GM18511 (cell line): ENCODE results near the gene GLYR1.
"Not testable (repeated sequence)": the region's sequence is repeated elsewhere in the genome, so short reads cannot be mapped to it uniquely, and the experiment has no call there.

Source experiments
- ATAC-seq: cut with Tn5 transposase; IDR thresholded peaks from one replicate; pipeline ENCODE4 v1.9.1; 2021; ENCODE audit warnings: mild to moderate bottlenecking, moderate library complexity; ENCODE audit not compliant: unreplicated experiment

Gene GLYR1

DNA sequence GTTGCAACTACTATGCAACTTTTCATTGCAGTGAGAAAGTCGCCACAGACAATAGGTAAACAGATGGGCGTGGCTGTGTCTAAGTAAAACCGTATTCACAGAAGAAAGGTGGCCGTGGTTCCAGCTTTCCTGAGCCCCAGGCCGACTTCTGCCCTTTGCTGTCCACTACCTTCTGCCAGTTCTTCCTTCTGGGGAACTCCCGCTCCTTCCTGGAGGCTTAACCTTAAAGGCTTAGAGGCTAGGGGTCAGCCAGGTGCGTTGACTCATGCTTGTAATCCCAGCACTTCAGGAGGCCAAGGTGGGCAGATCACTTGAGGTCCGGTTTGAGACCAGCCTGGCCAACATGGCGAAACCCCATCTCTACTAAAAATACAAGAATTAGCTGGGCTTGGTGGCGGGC lies 56.8 kb downstream of the GLYR1 start:
- ATAC-seq = no peak

DNA sequence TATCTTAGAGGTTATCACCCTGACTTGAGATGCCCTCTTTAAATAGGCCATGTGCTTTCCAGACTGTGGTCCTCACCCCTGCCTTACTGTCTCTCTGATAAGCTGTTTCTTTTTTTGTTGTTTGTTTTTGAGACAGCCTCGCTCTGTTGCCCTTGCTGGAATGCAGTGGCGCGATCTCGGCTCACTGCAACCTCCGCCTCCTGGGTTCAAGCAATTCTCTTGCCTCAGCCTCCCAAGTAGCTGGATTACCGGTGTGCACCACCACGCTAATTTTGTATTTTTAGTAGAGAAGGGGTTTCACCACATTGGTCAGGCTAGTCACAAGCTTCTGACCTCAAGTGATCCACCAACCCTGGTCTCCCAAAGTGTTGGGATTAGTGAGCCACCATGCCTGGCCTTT lies 58.2 kb downstream of the GLYR1 start:
- no peak for ATAC-seq

DNA sequence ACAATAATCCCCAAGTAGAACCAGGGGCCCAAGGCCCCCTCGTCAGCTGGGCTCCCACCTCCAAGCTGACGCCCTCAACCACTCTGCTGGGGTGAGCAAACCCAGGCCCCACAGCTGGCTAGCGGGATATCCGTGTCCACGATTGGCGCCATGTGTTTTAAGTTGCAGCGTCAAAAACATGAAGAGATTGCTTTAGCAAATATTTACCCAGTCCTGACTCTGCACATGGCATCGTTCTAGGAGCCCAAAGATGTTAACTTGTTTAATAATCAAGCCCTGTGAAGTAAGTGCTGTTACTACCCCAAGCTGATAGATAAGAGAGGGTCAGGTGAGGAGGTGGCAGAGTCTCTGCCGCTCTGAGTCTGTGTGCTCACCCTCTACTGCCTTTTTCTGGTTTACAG lies 58.6 kb downstream of the GLYR1 start:
- ATAC-seq = no peak

DNA sequence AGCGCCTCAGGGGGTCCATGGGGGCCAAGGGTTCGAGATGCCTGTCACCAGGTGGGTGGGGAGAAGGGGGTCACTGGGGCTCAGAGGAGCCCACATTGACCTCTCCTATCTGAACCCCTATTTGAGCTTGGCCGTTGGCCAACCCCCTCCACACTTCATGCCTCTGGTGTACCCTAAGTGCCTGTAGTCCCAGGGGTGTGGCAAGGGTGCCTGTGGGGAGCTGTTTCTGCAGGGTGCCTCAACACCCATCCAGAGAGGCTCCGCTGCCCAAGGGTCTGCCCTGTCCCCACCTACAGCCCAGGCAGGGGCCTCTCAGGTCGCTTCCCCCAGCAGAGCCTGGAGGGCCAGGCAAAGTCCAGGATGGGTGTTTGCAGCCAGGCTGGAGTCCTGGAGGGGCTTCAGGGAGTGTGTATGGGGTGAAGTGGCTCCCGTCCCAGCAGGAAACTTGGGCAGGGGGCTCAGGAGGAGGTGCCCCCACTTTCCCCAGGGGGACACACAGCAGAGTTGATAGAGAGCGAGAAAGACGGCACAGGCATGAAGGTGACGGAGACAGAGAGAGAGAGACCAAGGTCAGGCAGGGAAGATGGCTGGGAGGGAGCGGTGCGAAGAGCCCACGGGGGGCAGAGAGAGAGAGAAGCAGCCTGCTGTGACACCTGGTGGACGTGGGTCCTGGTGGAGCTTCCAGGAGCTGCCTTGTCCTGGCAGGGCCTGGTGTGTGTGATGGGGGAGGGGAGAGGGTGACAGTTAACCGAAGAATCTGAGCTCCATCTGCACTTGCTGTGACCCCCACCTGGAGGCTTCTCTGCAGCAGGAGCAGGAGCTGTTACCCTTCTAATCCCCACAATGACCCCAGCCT lies 59.2 kb downstream of the GLYR1 start, which contains the start of gene SEPTIN12:
SEPTIN12 (minus strand) TSS at position 719 of the 856 bp plus-strand sequence; CDS start at position 19, 700 bp downstream.
- no peak for ATAC-seq

DNA sequence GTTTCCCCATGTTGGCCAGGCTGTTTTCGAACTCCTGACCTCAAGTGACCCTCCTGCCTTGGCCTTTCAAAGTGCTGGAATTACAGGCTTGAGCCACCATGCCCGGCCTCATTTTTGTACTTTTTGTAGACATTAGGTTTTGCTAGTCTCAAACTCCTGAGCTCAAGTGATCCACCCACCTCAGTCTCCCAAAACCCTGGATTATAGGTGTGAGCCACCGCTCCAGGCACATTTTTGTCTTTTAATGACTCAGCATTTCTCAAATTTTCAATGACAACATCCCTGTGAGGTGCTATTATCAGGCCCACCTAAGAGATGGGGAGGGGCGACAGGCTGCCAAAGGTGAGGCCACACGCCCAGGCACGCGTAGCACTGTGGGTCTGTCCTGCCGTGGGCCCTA lies 60.0 kb downstream of the GLYR1 start:
- no peak for ATAC-seq

DNA sequence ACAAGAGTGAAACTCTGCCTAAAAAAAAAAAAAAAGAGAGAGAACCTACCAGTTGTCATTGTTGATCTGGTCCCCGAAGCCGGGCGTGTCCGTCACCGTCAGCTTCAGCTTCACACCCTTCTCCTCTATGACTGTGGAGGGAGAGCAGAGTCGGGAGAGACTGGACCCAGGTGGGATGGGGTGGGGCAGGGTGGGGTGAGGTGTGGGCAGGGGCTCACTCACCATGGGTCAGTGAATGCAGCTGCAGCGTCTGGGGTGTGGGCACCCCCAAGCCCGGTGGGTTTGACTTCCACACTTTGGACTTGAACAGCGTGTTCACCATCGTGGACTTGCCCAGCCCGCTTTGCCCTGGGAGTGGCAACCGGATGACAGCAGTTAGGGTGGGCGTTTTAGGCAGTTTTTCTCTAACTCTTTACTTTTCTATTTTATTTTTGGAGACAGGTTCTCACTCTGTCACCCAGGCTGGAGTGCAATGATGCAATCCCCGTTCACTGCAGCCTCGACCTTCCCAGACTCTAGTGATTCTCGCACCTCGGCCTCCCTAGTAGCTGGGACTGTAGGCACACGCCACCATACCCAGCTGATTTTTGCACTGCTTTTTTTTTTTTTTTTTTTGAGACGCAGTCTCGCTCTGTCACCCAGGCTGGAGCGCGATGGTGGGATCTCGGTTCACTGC lies 61.2 kb downstream of the GLYR1 start:
- ATAC-seq = no peak

DNA sequence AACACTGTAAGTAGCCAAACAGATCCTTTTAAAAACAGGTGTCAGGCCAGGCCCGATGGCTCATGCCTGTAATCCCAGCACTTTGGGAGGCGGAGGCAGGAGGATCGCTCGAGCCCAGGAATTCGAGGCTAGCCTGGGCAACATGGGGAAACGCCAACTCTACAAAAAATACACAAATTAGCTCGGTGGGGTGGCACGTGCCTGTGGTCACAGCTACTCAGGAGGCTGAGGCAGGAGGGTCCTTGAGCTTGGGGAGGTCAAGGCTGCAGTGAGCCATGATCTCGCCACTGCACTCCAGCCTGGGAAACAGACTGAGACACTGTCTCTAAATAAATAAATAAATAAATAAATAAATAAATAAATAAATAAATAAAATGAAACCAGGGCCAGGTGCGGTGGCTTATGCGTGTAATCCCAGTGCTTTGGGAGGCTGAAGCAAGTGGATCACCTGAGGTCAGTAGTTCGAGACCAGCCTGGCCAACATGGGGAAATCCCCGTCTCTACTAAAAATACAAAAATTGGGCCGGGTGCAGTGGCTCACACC lies 62.6 kb downstream of the GLYR1 start:
- not testable (repeated sequence) for ATAC-seq

DNA sequence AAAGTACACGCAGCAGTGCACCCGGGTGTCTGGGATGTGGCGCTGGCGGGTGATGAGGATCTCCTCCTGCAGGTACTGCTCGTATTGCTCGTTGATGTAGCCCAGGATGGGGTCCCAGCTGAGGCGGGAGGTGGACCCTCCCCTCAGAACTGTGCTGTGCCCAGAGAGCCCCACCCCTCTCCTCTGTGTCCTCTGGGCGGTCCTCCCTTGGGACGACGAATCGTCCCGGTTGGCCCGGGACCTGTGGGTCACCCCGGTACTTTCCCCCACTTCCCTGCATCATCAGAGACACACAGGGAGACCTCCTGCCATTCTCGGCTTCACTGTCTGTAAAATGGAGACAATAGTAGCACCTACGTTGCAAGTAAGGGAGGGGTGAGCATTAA lies 63.1 kb downstream of the GLYR1 start:
- ATAC-seq = no peak

DNA sequence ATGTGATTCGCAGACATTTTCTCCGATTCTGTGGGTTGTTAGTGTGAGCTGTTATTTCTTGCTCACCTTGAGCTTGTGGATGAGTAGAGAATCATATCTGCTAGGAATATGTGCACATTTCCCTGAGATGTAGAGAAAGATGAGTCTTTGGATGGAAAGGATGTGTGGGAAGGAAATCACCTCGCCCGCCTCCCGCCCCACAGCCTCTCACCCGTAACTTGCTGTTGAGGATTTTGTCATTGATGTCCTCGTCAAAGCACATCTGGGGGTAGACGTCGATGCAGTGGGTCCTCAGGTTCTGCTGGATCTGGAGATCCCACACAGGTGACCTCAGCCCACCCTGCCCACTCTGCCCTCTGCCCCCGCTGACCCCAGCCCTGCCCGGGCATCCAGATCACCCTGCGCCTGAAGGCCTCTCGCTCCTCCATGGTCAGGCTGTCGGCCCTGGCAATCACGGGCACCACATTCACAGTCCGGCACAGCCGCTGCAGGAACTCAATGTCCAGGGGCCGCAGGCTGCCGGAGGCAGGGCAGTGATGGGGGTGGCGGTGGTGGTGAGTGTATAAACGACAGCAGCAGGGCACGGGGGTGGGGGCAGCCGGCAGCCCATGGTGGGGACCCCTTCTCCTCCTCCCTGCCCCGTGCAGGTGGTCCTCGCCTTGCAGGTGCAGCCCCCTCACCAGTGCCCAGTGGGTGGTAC lies 63.7 kb downstream of the GLYR1 start:
- ATAC-seq = no peak

DNA sequence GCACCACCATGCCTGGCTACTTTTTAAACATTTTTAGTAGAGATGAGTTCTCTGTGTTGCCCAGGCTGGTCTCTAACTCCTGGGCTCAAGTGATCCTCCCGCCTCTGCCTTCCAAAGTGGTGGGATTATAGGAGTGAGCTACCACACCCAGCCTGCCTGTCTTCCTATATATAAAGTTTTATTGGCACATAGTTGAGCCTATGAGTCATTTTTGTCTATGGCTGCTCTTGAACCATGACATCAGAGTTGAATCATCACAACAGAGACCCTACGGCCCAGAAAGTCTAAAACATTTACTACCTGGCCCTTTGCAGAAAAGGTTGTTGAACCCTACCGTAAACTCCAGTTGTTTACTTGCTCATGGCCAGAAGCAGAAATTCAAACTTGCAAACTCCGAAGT lies 66.9 kb downstream of the GLYR1 start:
- ATAC-seq = no peak

DNA sequence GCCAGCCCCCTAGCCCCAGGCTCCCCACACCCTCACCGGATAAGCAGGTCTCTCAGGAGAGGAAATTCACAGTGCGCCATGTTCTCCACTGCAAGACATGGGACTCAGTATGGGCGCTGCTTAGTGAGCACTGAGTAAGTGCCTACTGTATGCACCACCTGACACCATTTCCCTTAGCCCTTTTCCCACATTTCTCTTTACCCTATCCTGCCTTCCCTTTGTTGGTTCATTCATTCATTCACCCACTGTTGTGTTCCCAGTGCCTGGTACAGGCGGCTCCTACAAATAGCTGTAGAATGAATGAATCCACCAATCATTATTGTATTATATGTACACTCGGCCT lies 69.1 kb downstream of the GLYR1 start:
- ATAC-seq = no peak

DNA sequence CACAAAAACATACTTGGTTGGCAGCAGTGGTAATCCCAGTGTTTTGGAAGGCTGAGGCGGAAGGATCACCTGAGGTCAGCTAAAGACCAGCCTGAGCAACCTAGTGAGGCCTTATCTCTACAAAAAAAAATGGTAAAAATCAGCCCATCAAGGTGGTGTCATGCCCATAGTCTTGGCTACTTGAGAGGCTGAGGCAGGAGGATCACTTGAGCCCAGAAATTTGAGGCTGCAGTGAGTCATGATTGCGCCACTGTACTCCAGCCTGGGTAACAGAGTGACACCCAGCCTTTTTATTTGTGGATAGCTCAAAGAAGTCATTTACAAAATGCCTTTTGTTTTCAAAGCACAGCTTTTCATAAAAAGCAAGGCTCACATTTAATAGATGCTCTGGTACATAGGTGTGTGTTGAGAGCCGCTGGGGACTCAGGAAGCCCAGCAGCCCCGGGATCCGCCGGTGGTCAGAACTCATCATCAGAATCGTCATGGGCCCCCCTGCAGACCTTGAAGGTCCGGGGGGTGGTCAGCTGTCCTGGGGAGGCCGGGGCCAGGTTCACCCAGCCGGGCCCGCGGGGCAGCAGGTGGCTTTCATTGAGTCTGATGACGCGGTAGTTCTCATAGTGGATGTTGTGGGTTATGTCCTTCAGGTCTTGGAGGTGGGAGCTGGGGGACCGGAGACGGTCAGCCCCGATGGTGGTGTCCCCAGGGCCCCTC lies 69.6 kb downstream of the GLYR1 start:
- ATAC-seq = no peak

DNA sequence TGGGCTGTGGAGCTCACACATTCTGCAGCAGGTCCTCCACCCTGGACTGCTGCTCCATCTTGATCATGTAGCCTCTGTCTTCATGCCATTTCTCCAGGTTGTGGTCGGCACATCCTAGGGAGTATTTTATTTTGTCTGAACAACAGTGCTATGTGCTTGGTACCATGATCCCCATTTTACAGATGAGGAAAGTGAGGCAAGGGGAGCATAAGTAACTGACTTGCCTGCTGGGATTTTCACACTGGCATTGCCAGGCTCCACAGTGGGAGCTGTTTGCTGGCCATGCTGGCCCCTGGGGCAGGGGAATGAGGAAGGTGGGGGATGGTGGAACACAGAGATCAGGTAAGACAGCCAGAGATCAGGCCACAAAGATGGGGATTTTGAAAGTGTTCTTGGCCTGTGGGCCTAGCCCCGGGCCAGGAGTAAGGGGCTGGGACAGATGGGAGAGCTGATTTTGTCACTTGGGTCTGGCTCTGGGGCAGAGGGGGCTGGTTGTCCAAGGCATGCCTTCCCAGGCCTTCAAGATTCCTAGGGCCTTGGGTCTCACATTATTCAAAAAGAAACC lies 70.9 kb downstream of the GLYR1 start:
- ATAC-seq = no peak

DNA sequence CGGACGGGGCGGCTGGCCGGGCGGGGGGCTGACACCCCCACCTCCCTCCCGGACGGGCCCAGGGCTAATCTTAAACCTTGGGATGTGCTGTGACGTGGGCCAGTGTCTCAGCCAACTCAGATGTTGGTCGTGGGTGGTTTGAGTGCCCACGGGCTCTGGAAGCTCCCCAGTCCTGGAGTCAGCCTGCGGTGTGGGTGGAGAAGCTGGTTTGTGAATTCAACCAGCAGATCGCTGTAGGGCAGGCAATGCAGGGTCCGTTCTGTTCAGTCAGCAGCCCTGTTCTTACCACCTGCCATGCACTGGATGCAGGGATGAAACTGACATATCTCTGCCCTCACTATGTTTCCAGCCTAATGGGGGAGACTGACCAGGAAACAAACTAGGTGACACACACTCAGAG lies 72.1 kb downstream of the GLYR1 start:
- no peak for ATAC-seq

DNA sequence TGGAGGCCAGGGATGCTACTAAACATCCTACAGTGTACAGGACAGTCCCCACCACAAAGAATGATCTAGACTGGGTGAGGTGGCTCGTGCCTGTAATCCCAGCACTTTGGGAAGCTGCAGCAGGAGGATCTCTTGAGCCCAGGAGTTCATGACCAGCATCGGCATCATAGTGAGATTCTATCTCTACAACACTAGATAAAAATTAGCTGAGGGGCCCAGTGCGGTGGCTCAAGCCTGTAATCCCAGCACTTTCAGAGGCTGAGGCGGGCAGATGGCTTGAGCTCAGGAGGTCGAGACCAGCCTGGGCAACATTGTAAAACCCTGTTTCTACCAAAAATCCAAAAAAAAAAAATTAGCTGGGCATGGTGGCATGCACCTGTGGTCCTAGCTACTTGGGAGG lies 74.7 kb downstream of the GLYR1 start:
- no peak for ATAC-seq

DNA sequence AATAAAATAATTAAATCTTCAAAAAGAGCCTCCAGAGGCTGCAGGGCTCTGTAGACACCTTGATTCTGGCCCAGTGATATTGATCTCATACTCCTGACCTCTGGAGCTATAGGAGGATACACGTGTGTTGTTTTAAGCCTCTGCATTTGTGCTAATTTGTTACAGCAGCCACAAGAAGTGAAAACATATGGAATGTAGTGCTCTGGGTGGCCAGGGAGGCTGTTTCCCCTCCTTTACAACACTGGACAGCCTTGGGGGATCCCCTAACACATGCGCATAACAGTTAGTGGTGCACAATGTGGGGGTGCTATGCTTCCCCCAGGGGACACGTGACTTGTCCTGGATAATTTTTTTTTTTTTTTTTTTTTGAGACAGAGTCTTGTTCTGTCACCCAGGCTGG lies 75.4 kb downstream of the GLYR1 start:
- no peak for ATAC-seq

DNA sequence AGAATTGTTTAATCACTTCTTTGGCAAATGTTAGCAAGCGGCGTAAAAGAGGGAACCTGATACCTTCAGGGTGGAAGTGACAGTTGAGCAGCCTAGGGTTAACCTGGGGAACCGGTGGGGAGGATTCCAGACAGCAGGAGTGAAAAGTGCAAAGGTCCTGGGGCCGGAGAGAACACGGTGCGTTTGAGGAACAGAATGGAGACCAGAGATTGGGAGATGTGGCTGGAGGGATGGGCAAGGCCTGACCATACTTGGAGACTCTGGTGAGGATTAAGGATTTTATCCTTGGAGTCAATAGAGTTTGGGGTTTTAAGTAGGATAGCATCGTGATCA lies 77.8 kb downstream of the GLYR1 start:
- ATAC-seq = no peak

DNA sequence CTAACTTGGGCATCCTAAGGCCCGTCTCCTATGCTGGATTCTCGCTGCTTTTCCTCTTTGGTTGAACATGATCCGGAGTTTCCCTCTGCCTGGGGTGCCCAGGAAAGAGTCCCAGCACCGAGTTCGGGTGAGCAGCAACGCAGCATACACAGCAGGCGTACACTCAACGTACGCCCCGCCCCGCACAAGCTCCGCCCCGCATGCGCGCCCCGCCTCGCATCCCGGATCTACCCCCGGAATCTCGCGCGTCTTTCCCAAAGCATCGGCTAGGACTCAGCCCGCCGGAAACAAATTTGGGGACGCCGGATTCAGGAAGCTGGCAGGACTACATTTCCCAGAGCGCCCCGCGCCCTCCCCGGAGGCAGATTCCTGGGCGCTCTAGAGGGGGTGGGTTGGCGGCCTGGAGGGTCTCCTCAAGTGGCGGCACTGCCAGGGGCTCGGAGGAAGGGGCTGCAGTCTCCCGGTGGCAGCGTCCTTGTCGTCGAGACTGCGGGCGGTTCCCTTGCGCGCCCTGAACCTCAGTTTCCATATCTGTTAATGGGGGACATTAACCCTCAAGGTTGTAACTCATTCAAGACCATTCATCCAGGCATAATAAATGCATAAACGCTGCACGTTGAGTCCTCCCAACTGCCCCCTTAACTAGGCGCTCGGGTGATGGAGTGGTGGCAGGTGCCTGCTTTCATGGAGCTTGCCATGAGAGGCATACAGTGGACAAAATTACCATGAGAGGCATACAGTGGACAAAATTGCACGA lies 78.4 kb downstream of the GLYR1 start:
- peak; percentile 76 for ATAC-seq

DNA sequence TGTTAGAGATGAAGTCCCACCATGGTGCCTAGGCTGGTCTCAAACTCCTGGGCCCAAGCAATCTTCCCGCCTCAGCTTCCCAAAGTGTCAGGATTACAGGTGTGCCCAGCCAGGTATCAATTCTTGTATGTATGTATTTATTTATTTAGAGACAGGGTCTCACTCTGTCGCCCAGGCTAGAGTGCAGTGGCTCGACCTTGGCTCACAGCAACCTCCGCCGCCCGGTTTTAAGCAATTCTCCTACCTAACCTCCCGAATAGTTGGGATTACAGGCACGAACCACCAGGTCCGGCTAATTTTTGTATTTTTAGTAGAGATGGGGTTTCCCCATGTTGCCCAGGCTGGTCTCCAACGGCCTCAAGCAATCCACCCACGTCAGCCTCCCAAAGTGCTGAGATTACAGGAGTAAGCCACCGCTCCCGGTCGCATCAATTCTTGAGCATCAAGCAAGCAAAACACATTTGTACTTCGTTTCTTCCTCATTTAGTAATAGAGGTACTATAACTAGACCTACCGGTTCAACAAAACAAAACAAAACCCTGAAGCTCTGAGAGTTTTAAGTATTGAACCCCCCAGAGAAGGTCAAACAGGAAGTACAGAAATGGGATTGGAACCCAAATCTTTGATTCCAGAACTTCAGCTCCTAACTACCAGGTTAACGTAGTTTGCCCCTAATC lies 79.1 kb downstream of the GLYR1 start:
- peak; percentile 3 for ATAC-seq
